Measurements from ENCODE around the gene SMARCB1.

SMARCB1 gene

DNA sequence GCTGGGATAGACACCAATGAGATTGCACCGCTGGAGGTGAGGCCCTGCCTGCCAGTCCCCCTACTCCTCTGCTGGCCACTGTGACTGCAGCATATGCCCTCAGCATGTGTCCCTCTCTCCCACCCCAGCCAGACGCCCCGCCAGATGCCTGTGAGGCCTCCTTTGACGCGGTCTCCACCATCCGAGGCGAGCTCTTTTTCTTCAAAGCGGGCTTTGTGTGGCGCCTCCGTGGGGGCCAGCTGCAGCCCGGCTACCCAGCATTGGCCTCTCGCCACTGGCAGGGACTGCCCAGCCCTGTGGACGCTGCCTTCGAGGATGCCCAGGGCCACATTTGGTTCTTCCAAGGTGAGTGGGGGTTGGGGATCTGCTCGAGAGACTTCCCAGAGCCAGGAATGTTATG, 5.7 kb upstream of the SMARCB1 start:
- TF ChIP-seq POLR2AphosphoS5 (IDR thresholded peaks at IDR 0.05; ENCODE audit: low read depth, low read length) = no peak

- no peak for TF ChIP-seq POLR2AphosphoS5 (IDR thresholded peaks at IDR 0.05; ENCODE audit: low read depth, low read length)
These were observed 5.1 kb upstream of the SMARCB1 start for GRCh38 chr22:23781511-23782183.

- no peak for TF ChIP-seq TAF1 (IDR thresholded peaks at IDR 0.05; ENCODE audit: borderline replicate concordance, insufficient read depth, low read length)
- TF ChIP-seq FOXP2 (optimal IDR thresholded peaks at IDR 0.05; ENCODE audit: borderline replicate concordance, extremely low read depth, extremely low read length, insufficient read depth) = no peak
- TF ChIP-seq POLR2AphosphoS5 (IDR thresholded peaks at IDR 0.05; ENCODE audit: low read depth, low read length) = no peak
- TF ChIP-seq SIN3A (IDR thresholded peaks at IDR 0.05; ENCODE audit: borderline replicate concordance, insufficient read depth, low read length) = no peak
- TF ChIP-seq REST (IDR thresholded peaks at IDR 0.05; ENCODE audit: insufficient read depth in 1 of 2, low read depth in 2 of 2, low read length in 2 of 2) = no peak
These were observed 4.5 kb upstream of the SMARCB1 start for GRCh38 chr22:23782252-23782651.

GRCh38 chr22:23782703-23783102, 4.1 kb upstream of the SMARCB1 start:
- no peak for TF ChIP-seq FOXP2 (optimal IDR thresholded peaks at IDR 0.05; ENCODE audit: borderline replicate concordance, extremely low read depth, extremely low read length, insufficient read depth)
- no peak for TF ChIP-seq POLR2AphosphoS5 (IDR thresholded peaks at IDR 0.05; ENCODE audit: low read depth, low read length)
- no peak for TF ChIP-seq REST (IDR thresholded peaks at IDR 0.05; ENCODE audit: insufficient read depth in 1 of 2, low read depth in 2 of 2, low read length in 2 of 2)

DNA sequence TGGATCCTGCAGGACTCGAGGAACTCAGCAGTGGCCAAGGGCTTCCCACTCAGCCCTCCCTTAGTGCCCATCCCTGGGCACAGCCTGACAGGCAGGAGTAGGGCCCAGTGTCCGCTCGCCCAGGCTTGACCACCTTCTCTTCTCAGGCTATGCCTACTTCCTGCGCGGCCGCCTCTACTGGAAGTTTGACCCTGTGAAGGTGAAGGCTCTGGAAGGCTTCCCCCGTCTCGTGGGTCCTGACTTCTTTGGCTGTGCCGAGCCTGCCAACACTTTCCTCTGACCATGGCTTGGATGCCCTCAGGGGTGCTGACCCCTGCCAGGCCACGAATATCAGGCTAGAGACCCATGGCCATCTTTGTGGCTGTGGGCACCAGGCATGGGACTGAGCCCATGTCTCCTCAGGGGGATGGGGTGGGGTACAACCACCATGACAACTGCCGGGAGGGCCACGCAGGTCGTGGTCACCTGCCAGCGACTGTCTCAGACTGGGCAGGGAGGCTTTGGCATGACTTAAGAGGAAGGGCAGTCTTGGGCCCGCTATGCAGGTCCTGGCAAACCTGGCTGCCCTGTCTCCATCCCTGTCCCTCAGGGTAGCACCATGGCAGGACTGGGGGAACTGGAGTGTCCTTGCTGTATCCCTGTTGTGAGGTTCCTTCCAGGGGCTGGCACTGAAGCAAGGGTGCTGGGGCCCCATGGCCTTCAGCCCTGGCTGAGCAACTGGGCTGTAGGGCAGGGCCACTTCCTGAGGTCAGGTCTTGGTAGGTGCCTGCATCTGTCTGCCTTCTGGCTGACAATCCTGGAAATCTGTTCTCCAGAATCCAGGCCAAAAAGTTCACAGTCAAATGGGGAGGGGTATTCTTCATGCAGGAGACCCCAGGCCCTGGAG, 3.3 kb upstream of the SMARCB1 start:
- TF ChIP-seq TAF1 (IDR thresholded peaks at IDR 0.05; ENCODE audit: borderline replicate concordance, insufficient read depth, low read length) (no peak), REST (IDR thresholded peaks at IDR 0.05; ENCODE audit: insufficient read depth in 1 of 2, low read depth in 2 of 2, low read length in 2 of 2) (no peak), SIN3A (IDR thresholded peaks at IDR 0.05; ENCODE audit: borderline replicate concordance, insufficient read depth, low read length) (no peak), FOXP2 (optimal IDR thresholded peaks at IDR 0.05; ENCODE audit: borderline replicate concordance, extremely low read depth, extremely low read length, insufficient read depth) (no peak)

GRCh38 chr22:23784215-23784732, 2.5 kb upstream of the SMARCB1 start:
- no peak for TF ChIP-seq POLR2AphosphoS5 (IDR thresholded peaks at IDR 0.05; ENCODE audit: low read depth, low read length)
- TF ChIP-seq SIN3A (IDR thresholded peaks at IDR 0.05; ENCODE audit: borderline replicate concordance, insufficient read depth, low read length) = no peak
- no peak for TF ChIP-seq REST (IDR thresholded peaks at IDR 0.05; ENCODE audit: insufficient read depth in 1 of 2, low read depth in 2 of 2, low read length in 2 of 2)
- TF ChIP-seq FOXP2 (optimal IDR thresholded peaks at IDR 0.05; ENCODE audit: borderline replicate concordance, extremely low read depth, extremely low read length, insufficient read depth) = no peak
- no peak for TF ChIP-seq TAF1 (IDR thresholded peaks at IDR 0.05; ENCODE audit: borderline replicate concordance, insufficient read depth, low read length)

Measured in PFSK-1 (cell line).